ENCODE data around the gene DCDC1. TPM values are rescaled to one million over a fixed set of nuclear protein-coding genes. Genes with fewer than 3 reads are reported as not detected.
A peak's percentile ranks its signal among the peaks of the same experiment; 100 is the strongest.

Gene DCDC1
- total and polyA plus RNA-seq, 2 donors from 2014 or later: 0.39 to 6.6 TPM

GRCh38 chr11:30823119-30823518, 546.4 kb downstream of the DCDC1 start:
- Histone ChIP-seq H3K4me3 (ENCODE audit: low read length in 3 of 3) (no peak overlapping the region), H3K4me1 (ENCODE audit: control insufficient read depth in 2 of 3, insufficient read depth in 2 of 3, low read depth in 1 of 3, low read length in 3 of 3) (no peaks in the 10 kb centered on the region), H3K9me3 (ENCODE audit: control insufficient read depth in 2 of 3, insufficient read depth in 1 of 3, low read length in 3 of 3) (no peaks in the 10 kb centered on the region), H3K9ac (ENCODE audit: low read length in 3 of 3) (no peak overlapping the region), H3K27me3 (ENCODE audit: control insufficient read depth, insufficient read depth, low read length) (no peaks in the 10 kb centered on the region), H3K36me3 (ENCODE audit: control insufficient read depth in 2 of 3, insufficient read depth in 3 of 3, low read length in 3 of 3) (no peaks in the 10 kb centered on the region), H3K27ac (ENCODE audit: low read depth in 2 of 2, low read length in 2 of 2) (no peak overlapping the region)
- FAIRE-seq (no peak), DNase-seq (peak in 1 of 5 donors; percentile 24)
- intact Hi-C loops (cut with DNase I): no loop called here
- no peak for TF ChIP-seq CTCF (IDR thresholded peaks at IDR 0.05; ENCODE audit: borderline replicate concordance, extremely low read depth, insufficient read depth)

GRCh38 chr11:30821438-30821965, 548.0 kb downstream of the DCDC1 start:
- intact Hi-C loops (cut with DNase I): no loop called here
- H3K27ac ChIP-seq (ENCODE audit: low read depth in 2 of 2, low read length in 2 of 2): no peak overlapping the region
- DNase-seq: no peak
- H3K4me3 ChIP-seq (ENCODE audit: low read length in 3 of 3): no peak overlapping the region
- no peaks in the 10 kb centered on the region for H3K9me3 ChIP-seq (ENCODE audit: control insufficient read depth in 2 of 3, insufficient read depth in 1 of 3, low read length in 3 of 3)
- no peaks in the 10 kb centered on the region for H3K4me1 ChIP-seq (ENCODE audit: control insufficient read depth in 2 of 3, insufficient read depth in 2 of 3, low read depth in 1 of 3, low read length in 3 of 3)
- TF ChIP-seq CTCF (IDR thresholded peaks at IDR 0.05; ENCODE audit: borderline replicate concordance, extremely low read depth, insufficient read depth): no peak
- no peaks in the 10 kb centered on the region for H3K36me3 ChIP-seq (ENCODE audit: control insufficient read depth in 2 of 3, insufficient read depth in 3 of 3, low read length in 3 of 3)
- FAIRE-seq: no peak
- no peak overlapping the region for H3K9ac ChIP-seq (ENCODE audit: low read length in 3 of 3)
- no peaks in the 10 kb centered on the region for H3K27me3 ChIP-seq (ENCODE audit: control insufficient read depth, insufficient read depth, low read length)

GRCh38 chr11:30818721-30819120, 550.8 kb downstream of the DCDC1 start:
- Histone ChIP-seq H3K4me3 (ENCODE audit: low read length in 3 of 3) (no peak overlapping the region), H3K36me3 (ENCODE audit: control insufficient read depth in 2 of 3, insufficient read depth in 3 of 3, low read length in 3 of 3) (no peaks in the 10 kb centered on the region), H3K9me3 (ENCODE audit: control insufficient read depth in 2 of 3, insufficient read depth in 1 of 3, low read length in 3 of 3) (no peaks in the 10 kb centered on the region), H3K27me3 (ENCODE audit: control insufficient read depth, insufficient read depth, low read length) (no peaks in the 10 kb centered on the region), H3K9ac (ENCODE audit: low read length in 3 of 3) (no peak overlapping the region), H3K27ac (ENCODE audit: low read depth in 2 of 2, low read length in 2 of 2) (no peak overlapping the region), H3K4me1 (ENCODE audit: control insufficient read depth in 2 of 3, insufficient read depth in 2 of 3, low read depth in 1 of 3, low read length in 3 of 3) (no peaks in the 10 kb centered on the region)
- intact Hi-C loops (cut with DNase I): no loop called here
- no peak for TF ChIP-seq CTCF (IDR thresholded peaks at IDR 0.05; ENCODE audit: borderline replicate concordance, extremely low read depth, insufficient read depth)
- FAIRE-seq: no peak
- peak in 1 of 5 donors; percentile 11 for DNase-seq

Data from kidney (tissue), 14 donors.